Astrocyte of the spinal cord (primary cell): ENCODE data around the gene HOXA3.

Source experiments
- DNase-seq: peaks from one replicate; pipeline ENCODE4 v3.0.0; 2011; ENCODE audit warnings: low read depth, low spot score
- H3K4me3 ChIP-seq: 2 replicates; pipeline ENCODE4 v1.5.1; 2011; ENCODE audit warnings: low read depth, mild to moderate bottlenecking, low read length, moderate library complexity
- CTCF ChIP-seq: IDR thresholded peaks from 2 replicates; pipeline ENCODE4 v1.5.1; 2012; ENCODE audit warnings: low read depth, mild to moderate bottlenecking, low read length, inconsistent platforms
- in situ Hi-C: cut with HindIII; loops from 2 replicates; pipeline ENCODE4 v1.10.0; 2017; ENCODE audit warnings: low sequenced_read_pairs

Gene HOXA3

DNA sequence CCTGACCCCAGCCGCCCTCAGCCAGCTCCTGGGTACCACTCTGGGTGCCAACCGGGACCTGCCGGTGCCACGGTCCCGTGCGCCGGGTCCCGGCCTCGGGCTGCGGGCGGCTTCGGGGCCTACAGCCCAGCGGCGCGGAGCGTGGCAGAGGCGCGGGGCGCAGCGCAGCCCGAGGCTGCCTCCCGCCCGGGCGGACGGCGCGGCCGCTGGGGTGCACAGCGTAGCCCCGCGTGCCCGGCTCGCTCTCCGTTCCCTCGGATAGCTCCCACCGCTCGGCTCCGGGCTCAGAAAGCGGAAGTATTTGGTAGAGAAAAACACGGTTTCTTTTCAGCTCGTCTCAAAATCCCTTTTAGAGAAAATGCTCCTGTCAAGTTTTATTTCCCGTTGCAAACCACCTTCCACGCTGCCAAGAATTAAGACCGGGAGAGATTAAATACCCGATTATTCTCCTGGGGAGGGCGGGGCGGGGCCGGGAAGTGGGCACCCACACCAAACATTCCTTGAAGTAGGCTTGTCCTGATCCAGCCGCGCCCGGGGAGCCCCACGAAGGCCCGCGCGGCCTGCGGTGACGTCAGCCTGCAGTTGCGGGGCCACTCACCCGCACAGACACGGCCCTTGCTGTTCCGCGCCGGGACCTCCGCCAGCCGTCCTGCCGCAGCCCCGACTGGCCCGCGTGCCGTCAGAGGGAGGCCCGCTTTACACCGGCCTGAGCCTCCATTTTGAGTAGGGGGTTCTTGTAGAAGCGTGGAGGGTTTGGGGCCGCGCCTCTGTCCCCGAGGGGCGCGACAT lies 40.4 kb upstream of the HOXA3 start:
- no peak overlapping the region for H3K4me3 ChIP-seq
- DNase-seq: no peak
- in situ Hi-C loops: no loop called here
- TF ChIP-seq CTCF: no peak

GRCh38 chr7:27191833-27192545 lies 39.6 kb upstream of the HOXA3 start:
- DNase-seq: no peak
- H3K4me3 ChIP-seq: no peak overlapping the region
- TF ChIP-seq CTCF: no peak
- in situ Hi-C loops: no loop called here

- H3K4me3 ChIP-seq: no peak overlapping the region
- DNase-seq: no peak
These were observed 38.9 kb upstream of the HOXA3 start for GRCh38 chr7:27191161-27191731.

DNA sequence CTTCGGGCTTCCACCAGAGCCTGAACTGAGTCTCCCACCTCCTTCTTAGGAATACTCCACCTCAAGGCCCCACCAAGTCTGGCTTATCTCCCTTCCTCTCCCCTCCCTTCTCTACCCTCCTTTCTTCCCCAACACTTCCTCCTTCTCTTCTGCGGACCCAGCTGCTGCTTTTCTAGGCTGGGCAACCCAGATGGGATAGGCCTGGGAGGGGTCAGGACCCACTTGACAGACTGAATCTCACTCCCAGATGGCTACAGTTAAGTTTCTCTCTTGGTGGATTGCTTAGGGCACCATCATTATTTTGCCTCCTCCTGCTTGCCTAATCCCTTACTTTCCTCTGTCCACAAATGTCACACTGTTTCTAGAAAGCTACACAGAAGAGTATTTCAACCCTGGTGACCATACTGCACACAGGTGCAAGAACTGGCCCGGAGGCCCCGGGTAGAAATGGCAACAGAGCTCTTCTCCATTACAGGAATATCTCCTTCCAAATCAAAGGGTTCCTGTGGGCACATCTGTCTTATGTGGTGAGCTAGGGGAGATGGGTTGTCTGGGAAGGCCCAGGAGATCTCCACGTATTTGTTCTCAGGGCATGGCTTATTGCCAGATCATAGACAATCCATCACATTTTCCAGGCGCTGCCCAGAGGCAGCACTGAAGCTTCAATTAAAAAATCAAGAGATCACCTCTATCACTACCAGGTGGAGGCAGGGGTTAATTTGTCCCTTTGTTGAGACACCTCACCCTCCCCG lies 37.8 kb upstream of the HOXA3 start:
- in situ Hi-C loops: no loop called here
- H3K4me3 ChIP-seq: no peak overlapping the region
- no peak for TF ChIP-seq CTCF
- DNase-seq: no peak

More at GRCh38 chr7:27191161-27191731, 38.9 kb upstream of the HOXA3 start:
- in situ Hi-C loops: no loop called here
- TF ChIP-seq CTCF: no peak

DNA sequence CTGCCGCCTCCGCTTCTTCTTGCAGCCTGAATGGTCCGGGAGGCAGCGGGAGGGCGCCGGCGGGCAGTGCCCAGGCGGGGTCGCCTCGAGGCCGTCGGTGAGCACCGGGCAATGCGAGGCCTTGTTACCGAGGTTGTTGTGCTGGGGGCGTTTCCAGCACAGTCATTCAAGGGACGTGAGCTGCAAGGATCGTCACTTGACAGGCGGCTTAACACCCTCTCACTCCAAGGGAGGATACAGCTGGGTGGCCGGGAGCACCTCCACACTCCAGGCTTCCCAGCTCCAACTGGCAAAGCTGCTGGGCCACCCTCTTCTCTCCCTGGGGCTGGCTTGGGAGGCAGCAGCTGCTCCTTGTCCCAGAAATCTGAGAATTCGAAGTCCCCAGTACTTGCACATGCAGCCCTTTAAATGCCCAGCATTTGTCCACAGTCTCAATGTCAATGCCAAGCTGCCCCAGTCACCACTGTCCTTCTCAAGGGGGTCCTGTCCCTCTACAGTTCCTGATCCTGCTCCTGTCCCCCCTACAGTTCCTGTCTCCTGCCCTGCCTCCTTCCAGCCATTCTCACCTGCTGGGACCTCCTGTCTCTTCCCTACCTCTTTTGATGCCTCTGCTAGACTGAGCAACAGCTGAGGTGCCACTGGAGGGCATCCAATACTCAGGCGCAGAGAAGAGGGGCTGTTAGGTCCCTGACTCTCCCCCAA lies 37.1 kb upstream of the HOXA3 start:
- H3K4me3 ChIP-seq: no peak overlapping the region
- DNase-seq: no peak
- TF ChIP-seq CTCF: no peak
- in situ Hi-C loops: no loop called here
